Panc1 (cell line): Measurements from ENCODE around the gene GANAB. TPM values are rescaled to one million over a fixed set of nuclear protein-coding genes. Genes with fewer than 3 reads are reported as not detected.
A peak's percentile ranks its signal among the peaks of the same experiment; 100 is the strongest.

Source experiments
- ATAC-seq: fragments of 200-7000 bp; cut with Tn5 transposase; 2 replicates; pipeline ENCODE4 v1.9.1; 2020; ENCODE audit warnings: mild to moderate bottlenecking, moderate library complexity
- BruUV-seq: library from RNA; stranded (reverse); fragments of 400-500 nt; replicated peaks from 2 replicates; lab custom pipeline; 2021; lab: Mats Ljungman, UMichigan
- CTCF ChIA-PET: fragments of 300-600 bp; sonication (Branson Sonifier 250); formaldehyde crosslinking; loops from one replicate; lab custom pipeline; 2022; ENCODE audit warnings: antibody characterized with exemption; lab: Charles Lee
- POLR2A ChIA-PET: fragments of 300-600 bp; sonication (Branson Sonifier 250); formaldehyde crosslinking; loops from one replicate; lab custom pipeline; 2022; ENCODE audit warnings: antibody characterized with exemption; lab: Charles Lee
- DNase-seq: peaks from one replicate; pipeline ENCODE4 v3.0.0-alpha.2; 2010; ENCODE audit warnings: low read depth, low spot score
- H3K27ac ChIP-seq: 2 replicates; pipeline ENCODE4 v1.5.1; 2011; ENCODE audit warnings: mild to moderate bottlenecking, low read length, inconsistent platforms
- H3K27me3 ChIP-seq: fragments of 200-500 bp; sonication (Bioruptor generic); 2 replicates; pipeline ENCODE4 v1.6.0; 2014; ENCODE audit warnings: low read length, inconsistent platforms; ENCODE audit not compliant: control insufficient read depth, insufficient read depth
- H3K36me3 ChIP-seq: fragments of 200-500 bp; sonication (Bioruptor generic); 2 replicates; pipeline ENCODE4 v1.5.1; 2014; ENCODE audit warnings: inconsistent platforms, mild to moderate bottlenecking, low read length, moderate library complexity; ENCODE audit not compliant: control insufficient read depth, insufficient read depth
- H3K4me1 ChIP-seq: 2 replicates; pipeline ENCODE4 v1.5.1; 2011; ENCODE audit warnings: inconsistent platforms, mild to moderate bottlenecking, low read length, moderate library complexity; ENCODE audit not compliant: control insufficient read depth, insufficient read depth
- H3K4me3 ChIP-seq, 2 experiments: 2 replicates each; pipeline ENCODE4 v1.5.1; 2011 to 2012; ENCODE audit warnings: low read depth in 2 of 2, low read length in 2 of 2, mild to moderate bottlenecking in 2 of 2, inconsistent platforms in 1 of 2, moderate library complexity in 1 of 2
- H3K9me3 ChIP-seq: fragments of 200-500 bp; sonication (Bioruptor generic); 2 replicates; pipeline ENCODE4 v1.5.1; 2014; ENCODE audit warnings: low read depth, mild to moderate bottlenecking, inconsistent platforms, low read length, moderate library complexity; ENCODE audit not compliant: control insufficient read depth, insufficient read depth
- POLR2AphosphoS5 ChIP-seq: IDR thresholded peaks from 2 replicates; pipeline ENCODE4 v1.6.1; 2012; ENCODE audit warnings: mild to moderate bottlenecking, low read depth, low read length, moderate library complexity
- SIN3A ChIP-seq: IDR thresholded peaks from 2 replicates; pipeline ENCODE4 v1.6.1; 2012; ENCODE audit warnings: low read depth, mild to moderate bottlenecking, low read length, moderate library complexity, borderline replicate concordance; ENCODE audit not compliant: insufficient read depth
- TCF7L2 ChIP-seq: IDR thresholded peaks from 2 replicates; pipeline ENCODE4 v1.6.1; 2011; ENCODE audit warnings: mild to moderate bottlenecking, low read depth, low read length, inconsistent platforms
- in situ Hi-C: cut with HindIII; loops from 2 replicates; pipeline ENCODE4 v1.10.0; 2016; ENCODE audit warnings: low sequenced_read_pairs, low pct_unique_long_range_greater_than_20kb
- intact Hi-C: fragments of 100-400 bp; cut with micrococcal nuclease; formaldehyde crosslinking; loops from one replicate; pipeline ENCODE4 v1.10.0; 2022; ENCODE audit not compliant: unreplicated experiment
- total RNA-seq: library from RNA; stranded (reverse); gene quantifications from one replicate; pipeline ENCODE4 v1.2.1, GENCODE V29; 2021; ENCODE audit not compliant: unreplicated experiment
- TF ChIP-seq, protein P1 (sequence below): fragments of 450-650 bp; IDR thresholded peaks from 2 replicates; pipeline ENCODE4 v1.5.1; 2017; ENCODE audit warnings: mild to moderate bottlenecking
- TF ChIP-seq, protein P2 (sequence below), 2 experiments: IDR thresholded peaks; 2 replicates each; pipeline ENCODE4 v1.6.1; 2011 to 2012; ENCODE audit warnings: low read depth in 2 of 2, control low read depth in 1 of 2, low read length in 1 of 2, mild to moderate bottlenecking in 1 of 2, moderate library complexity in 1 of 2; ENCODE audit not compliant: insufficient read depth in 1 of 2

The GANAB gene
- total RNA-seq, 1 experiment from 2014 or later, result 415 TPM

- no peak overlapping the region; the same call in 1 of the 2 replicates for H3K27ac ChIP-seq
- no peaks in the 10 kb centered on the region for H3K27me3 ChIP-seq
- no TSS peak for BruUV-seq
- peaks cover 21% of the 10 kb centered on the region for H3K4me1 ChIP-seq
- TF ChIP-seq SIN3A (no peak), POLR2AphosphoS5 (no peak), TCF7L2 (no peak)
- TF ChIP-seq, protein P1, sequence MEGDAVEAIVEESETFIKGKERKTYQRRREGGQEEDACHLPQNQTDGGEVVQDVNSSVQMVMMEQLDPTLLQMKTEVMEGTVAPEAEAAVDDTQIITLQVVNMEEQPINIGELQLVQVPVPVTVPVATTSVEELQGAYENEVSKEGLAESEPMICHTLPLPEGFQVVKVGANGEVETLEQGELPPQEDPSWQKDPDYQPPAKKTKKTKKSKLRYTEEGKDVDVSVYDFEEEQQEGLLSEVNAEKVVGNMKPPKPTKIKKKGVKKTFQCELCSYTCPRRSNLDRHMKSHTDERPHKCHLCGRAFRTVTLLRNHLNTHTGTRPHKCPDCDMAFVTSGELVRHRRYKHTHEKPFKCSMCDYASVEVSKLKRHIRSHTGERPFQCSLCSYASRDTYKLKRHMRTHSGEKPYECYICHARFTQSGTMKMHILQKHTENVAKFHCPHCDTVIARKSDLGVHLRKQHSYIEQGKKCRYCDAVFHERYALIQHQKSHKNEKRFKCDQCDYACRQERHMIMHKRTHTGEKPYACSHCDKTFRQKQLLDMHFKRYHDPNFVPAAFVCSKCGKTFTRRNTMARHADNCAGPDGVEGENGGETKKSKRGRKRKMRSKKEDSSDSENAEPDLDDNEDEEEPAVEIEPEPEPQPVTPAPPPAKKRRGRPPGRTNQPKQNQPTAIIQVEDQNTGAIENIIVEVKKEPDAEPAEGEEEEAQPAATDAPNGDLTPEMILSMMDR, result no peak
- TF ChIP-seq, protein P2, sequence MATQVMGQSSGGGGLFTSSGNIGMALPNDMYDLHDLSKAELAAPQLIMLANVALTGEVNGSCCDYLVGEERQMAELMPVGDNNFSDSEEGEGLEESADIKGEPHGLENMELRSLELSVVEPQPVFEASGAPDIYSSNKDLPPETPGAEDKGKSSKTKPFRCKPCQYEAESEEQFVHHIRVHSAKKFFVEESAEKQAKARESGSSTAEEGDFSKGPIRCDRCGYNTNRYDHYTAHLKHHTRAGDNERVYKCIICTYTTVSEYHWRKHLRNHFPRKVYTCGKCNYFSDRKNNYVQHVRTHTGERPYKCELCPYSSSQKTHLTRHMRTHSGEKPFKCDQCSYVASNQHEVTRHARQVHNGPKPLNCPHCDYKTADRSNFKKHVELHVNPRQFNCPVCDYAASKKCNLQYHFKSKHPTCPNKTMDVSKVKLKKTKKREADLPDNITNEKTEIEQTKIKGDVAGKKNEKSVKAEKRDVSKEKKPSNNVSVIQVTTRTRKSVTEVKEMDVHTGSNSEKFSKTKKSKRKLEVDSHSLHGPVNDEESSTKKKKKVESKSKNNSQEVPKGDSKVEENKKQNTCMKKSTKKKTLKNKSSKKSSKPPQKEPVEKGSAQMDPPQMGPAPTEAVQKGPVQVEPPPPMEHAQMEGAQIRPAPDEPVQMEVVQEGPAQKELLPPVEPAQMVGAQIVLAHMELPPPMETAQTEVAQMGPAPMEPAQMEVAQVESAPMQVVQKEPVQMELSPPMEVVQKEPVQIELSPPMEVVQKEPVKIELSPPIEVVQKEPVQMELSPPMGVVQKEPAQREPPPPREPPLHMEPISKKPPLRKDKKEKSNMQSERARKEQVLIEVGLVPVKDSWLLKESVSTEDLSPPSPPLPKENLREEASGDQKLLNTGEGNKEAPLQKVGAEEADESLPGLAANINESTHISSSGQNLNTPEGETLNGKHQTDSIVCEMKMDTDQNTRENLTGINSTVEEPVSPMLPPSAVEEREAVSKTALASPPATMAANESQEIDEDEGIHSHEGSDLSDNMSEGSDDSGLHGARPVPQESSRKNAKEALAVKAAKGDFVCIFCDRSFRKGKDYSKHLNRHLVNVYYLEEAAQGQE (IDR thresholded peaks at IDR 0.05; ENCODE audit: insufficient read depth in 1 of 2, low read depth in 2 of 2, low read length in 1 of 2), result no peak
- DNase-seq (no peak), ATAC-seq (no peak)
- ChIA-PET POLR2A (interaction anchor here (0.6 kb wide), 1 partner anchor 95 kb away, joined by 3 read pairs; no protein-coding TSS in a partner anchor), CTCF (interaction anchor here (0.6 kb wide), 1 partner anchor 106 kb away, joined by 3 read pairs; the partner anchor contains the start of gene ZBTB3)
- H3K4me3 ChIP-seq, result no peak overlapping the region
- 0 out of 2 replicates have a peak, but pooled peaks cover 2% of the 10 kb centered on the region for H3K36me3 ChIP-seq
- intact Hi-C loops, result no loop called here
- no peaks in the 10 kb centered on the region for H3K9me3 ChIP-seq
- in situ Hi-C loops, result no loop called here
These were observed 1.2 kb upstream of the GANAB start for GRCh38 chr11:62647609-62648005.

DNA sequence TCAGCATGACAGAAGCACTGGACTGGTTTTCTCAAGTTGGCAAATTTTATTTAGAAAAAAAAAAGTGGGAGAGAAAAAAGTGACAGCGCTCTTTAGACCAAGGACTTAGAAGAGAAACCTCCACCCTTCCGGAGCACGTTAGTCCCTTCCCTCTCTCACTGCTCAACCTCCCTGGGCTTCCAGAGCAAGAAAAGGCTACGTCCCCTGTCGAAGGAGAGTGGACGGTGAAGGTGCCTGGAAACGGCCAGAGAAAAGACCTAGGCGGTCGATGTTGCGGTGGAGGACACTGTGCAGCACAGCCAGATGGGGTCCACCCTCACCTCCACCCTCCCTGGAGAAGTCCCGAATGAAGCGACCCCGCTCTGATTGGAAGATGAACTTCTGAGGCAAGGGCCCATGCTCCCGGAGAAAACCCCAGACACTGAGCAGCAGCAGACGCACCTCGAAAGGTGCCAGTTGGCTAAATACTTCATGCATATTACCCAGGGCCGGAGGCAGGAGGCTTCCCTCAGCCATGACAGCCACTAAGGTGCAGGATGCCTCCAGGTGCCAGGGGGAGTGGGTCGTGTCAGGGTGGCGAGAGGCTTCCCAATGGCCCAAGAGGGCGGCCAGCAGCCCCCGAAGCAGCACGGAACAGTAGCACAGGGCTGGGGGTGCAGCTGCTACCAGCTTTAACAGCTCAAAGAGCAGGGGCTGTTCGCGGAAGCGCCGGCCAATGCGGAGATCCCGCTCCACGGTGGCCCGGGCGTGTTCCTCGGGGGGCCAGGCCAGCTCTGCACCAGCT is 604 bp upstream of the GANAB start:
- no TSS peak for BruUV-seq
- in situ Hi-C loops (no loop called here), intact Hi-C loops (no loop called here)
- Histone ChIP-seq H3K36me3 (no peaks in the 10 kb centered on the region), H3K4me3 (peak overlapping the region; percentile 69 to 92), H3K4me1 (peaks cover 21% of the 10 kb centered on the region), H3K9me3 (no peaks in the 10 kb centered on the region), H3K27ac (peak overlapping the region; percentile 71), H3K27me3 (no peaks in the 10 kb centered on the region)
- POLR2A ChIA-PET, result interaction anchor here (0.6 kb wide), 2 partner anchors 9 to 19 kb away, joined by 3 to 9 read pairs; partner anchors contain the start of genes C11orf98 and CSKMT
- no peak for TF ChIP-seq POLR2AphosphoS5
- no peak for TF ChIP-seq SIN3A
- TF ChIP-seq, protein P1, result no peak
- no peak for TF ChIP-seq TCF7L2
- TF ChIP-seq, protein P2 (IDR thresholded peaks at IDR 0.05; ENCODE audit: insufficient read depth in 1 of 2, low read depth in 2 of 2, low read length in 1 of 2), result no peak
- no peak for DNase-seq
- CTCF ChIA-PET, result no interaction called here
- ATAC-seq, result peak; percentile 41
